ENCODE measurements around the gene RDX.
"Not testable (repeated sequence)": the region's sequence is repeated elsewhere in the genome, so short reads cannot be mapped to it uniquely, and the experiment has no call there.

RDX gene

GRCh38 chr11:110196241-110196754 lies 100.1 kb downstream of the RDX start:
- no peak overlapping the region for H3K9ac ChIP-seq (ENCODE audit: low read length)
- peaks cover 3% of the 10 kb centered on the region for H3K9me3 ChIP-seq (ENCODE audit: low read length)
- H3K4me2 ChIP-seq (ENCODE audit: low read length), result no peak overlapping the region
- H3F3A ChIP-seq (ENCODE audit: insufficient read depth, low read length), result no peaks in the 10 kb centered on the region
- no peaks in the 10 kb centered on the region for H3K36me3 ChIP-seq (ENCODE audit: insufficient read depth, low read length)
- H4K20me1 ChIP-seq (ENCODE audit: insufficient read depth, low read length), result no peaks in the 10 kb centered on the region
- H3K27me3 ChIP-seq (ENCODE audit: insufficient read depth, low read length), result no peaks in the 10 kb centered on the region
- no peak overlapping the region for H3K27ac ChIP-seq (ENCODE audit: low read depth, low read length, poor library complexity, severe bottlenecking)
- H3K4me1 ChIP-seq (ENCODE audit: insufficient read depth, low read length, severe bottlenecking), result peaks cover 8% of the 10 kb centered on the region
- no peaks in the 10 kb centered on the region for H3K9me2 ChIP-seq (ENCODE audit: low read depth, low read length)
- H2AFZ ChIP-seq (ENCODE audit: low read length), result no peak overlapping the region
- TF ChIP-seq CTCF (IDR thresholded peaks at IDR 0.05; ENCODE audit: low read length) (no peak), EZH2 (IDR thresholded peaks at IDR 0.05; ENCODE audit: borderline replicate concordance, low read length) (no peak)
- H3K4me3 ChIP-seq (ENCODE audit: low read depth, low read length, poor library complexity, severe bottlenecking), result no peak overlapping the region
- H3K79me2 ChIP-seq (ENCODE audit: insufficient read depth, low read length), result no peaks in the 10 kb centered on the region

DNA sequence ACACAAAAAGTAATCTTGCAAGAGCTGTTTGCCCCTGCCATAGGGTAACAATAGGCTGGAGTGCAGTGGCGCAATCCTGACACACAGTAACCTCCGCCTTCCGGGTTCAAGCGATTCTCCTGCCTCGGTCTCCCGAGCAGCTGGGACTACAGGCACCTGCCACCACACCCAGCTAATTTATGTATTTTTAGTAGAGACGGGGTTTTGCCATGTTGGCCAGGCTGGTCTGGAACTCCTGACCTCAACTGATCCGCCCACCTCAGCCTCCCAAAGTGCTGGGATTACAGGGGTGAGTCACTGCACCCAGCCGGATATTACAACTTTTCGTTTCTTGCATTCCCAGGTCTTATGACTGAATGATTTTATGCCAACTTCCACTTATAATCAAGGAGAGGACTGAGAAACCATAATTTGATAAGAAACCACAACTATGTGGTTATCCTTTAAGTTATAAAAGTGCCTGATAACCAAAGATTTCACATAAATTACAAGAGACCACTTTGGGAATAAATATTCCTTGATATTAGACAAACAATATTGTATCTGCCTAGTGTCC lies 102.1 kb downstream of the RDX start:
- H3K4me1 ChIP-seq (ENCODE audit: insufficient read depth, low read length, severe bottlenecking); H3K9me2 ChIP-seq (ENCODE audit: low read depth, low read length); H3K9ac ChIP-seq (ENCODE audit: low read length); H3F3A ChIP-seq (ENCODE audit: insufficient read depth, low read length); H2AFZ ChIP-seq (ENCODE audit: low read length); H3K36me3 ChIP-seq (ENCODE audit: insufficient read depth, low read length); H3K9me3 ChIP-seq (ENCODE audit: low read length); H3K27me3 ChIP-seq (ENCODE audit: insufficient read depth, low read length); H3K4me3 ChIP-seq (ENCODE audit: low read depth, low read length, poor library complexity, severe bottlenecking); H3K79me2 ChIP-seq (ENCODE audit: insufficient read depth, low read length); H3K4me2 ChIP-seq (ENCODE audit: low read length); H3K27ac ChIP-seq (ENCODE audit: low read depth, low read length, poor library complexity, severe bottlenecking); H4K20me1 ChIP-seq (ENCODE audit: insufficient read depth, low read length): not testable (repeated sequence)

DNA sequence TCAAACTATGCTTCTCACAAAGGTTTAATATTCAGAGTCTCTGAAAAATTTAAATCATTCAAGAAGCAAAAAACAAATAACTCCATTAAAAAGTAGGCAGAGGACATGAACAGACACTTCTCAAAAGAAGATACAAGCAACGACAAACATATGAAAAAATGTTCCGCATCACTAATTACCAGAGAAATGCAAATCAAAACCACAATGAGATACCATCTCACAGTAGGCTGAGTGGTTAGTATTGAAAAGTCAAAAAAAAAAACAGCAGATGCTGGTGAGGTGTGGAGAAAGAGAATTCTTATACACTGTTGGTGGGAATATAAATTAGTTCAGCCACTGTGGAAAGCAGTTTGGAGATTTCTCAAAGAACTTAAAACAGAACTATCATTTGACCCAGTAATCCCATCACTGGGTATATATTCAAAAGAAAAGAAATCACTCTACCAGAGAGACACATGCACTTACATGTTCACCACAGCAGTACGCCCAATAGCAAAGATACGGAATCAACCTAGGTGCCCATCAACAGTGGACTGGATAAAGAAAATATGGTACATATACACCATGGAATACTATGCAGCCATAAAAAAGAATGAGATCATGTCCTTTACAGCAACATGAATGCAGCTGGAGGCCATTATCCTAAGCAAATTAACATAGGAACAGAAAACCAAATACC lies 103.7 kb downstream of the RDX start:
- H3K4me2 ChIP-seq (ENCODE audit: low read length); H3K9me3 ChIP-seq (ENCODE audit: low read length); H3K27ac ChIP-seq (ENCODE audit: low read depth, low read length, poor library complexity, severe bottlenecking); H3K9me2 ChIP-seq (ENCODE audit: low read depth, low read length); H4K20me1 ChIP-seq (ENCODE audit: insufficient read depth, low read length); H2AFZ ChIP-seq (ENCODE audit: low read length); H3F3A ChIP-seq (ENCODE audit: insufficient read depth, low read length); H3K27me3 ChIP-seq (ENCODE audit: insufficient read depth, low read length); H3K79me2 ChIP-seq (ENCODE audit: insufficient read depth, low read length); H3K9ac ChIP-seq (ENCODE audit: low read length); H3K4me1 ChIP-seq (ENCODE audit: insufficient read depth, low read length, severe bottlenecking); H3K36me3 ChIP-seq (ENCODE audit: insufficient read depth, low read length); H3K4me3 ChIP-seq (ENCODE audit: low read depth, low read length, poor library complexity, severe bottlenecking): not testable (repeated sequence)

GRCh38 chr11:110190885-110191284 lies 105.5 kb downstream of the RDX start:
- H2AFZ ChIP-seq (ENCODE audit: low read length), result no peak overlapping the region
- H3K9me2 ChIP-seq (ENCODE audit: low read depth, low read length), result no peaks in the 10 kb centered on the region
- H3K27me3 ChIP-seq (ENCODE audit: insufficient read depth, low read length), result no peaks in the 10 kb centered on the region
- H4K20me1 ChIP-seq (ENCODE audit: insufficient read depth, low read length), result no peaks in the 10 kb centered on the region
- peaks cover 8% of the 10 kb centered on the region for H3K4me1 ChIP-seq (ENCODE audit: insufficient read depth, low read length, severe bottlenecking)
- no peak for TF ChIP-seq CTCF (IDR thresholded peaks at IDR 0.05; ENCODE audit: low read length)
- TF ChIP-seq EZH2 (IDR thresholded peaks at IDR 0.05; ENCODE audit: borderline replicate concordance, low read length), result no peak
- H3K9ac ChIP-seq (ENCODE audit: low read length), result no peak overlapping the region
- H3K79me2 ChIP-seq (ENCODE audit: insufficient read depth, low read length), result no peaks in the 10 kb centered on the region
- no peak overlapping the region for H3K4me3 ChIP-seq (ENCODE audit: low read depth, low read length, poor library complexity, severe bottlenecking)
- H3F3A ChIP-seq (ENCODE audit: insufficient read depth, low read length), result no peaks in the 10 kb centered on the region
- no peak overlapping the region for H3K27ac ChIP-seq (ENCODE audit: low read depth, low read length, poor library complexity, severe bottlenecking)
- no peaks in the 10 kb centered on the region for H3K36me3 ChIP-seq (ENCODE audit: insufficient read depth, low read length)
- no peak overlapping the region for H3K4me2 ChIP-seq (ENCODE audit: low read length)
- H3K9me3 ChIP-seq (ENCODE audit: low read length), result peaks cover 3% of the 10 kb centered on the region

Measured in OCI-LY1 (cell line).